Esophagus muscularis mucosa (tissue), 4 donors: ENCODE data around the gene MBD2. TPM values are rescaled to one million over a fixed set of nuclear protein-coding genes. Genes with fewer than 3 reads are reported as not detected.

Source experiments
- DNase-seq: peaks from one replicate; pipeline ENCODE4 v3.0.0-alpha.2; 2017; ENCODE audit errors: extremely low spot score
- H3K27ac ChIP-seq, 4 donors: fragments of 200-600 bp; sonication (generic); replicated peaks in 1 of 4; 1 replicate in 3 of 4; 2 replicates in 1 of 4; pipeline ENCODE4 v1.5.1; 2016 to 2019; ENCODE audit warnings: mild to moderate bottlenecking in 1 of 4
- H3K27me3 ChIP-seq, 4 donors: fragments of 200-600 bp; sonication (generic); one replicate each; pipeline versions ENCODE4 v1.5.1 to v1.6.0; 2016 to 2019
- H3K36me3 ChIP-seq, 4 donors: fragments of 200-600 bp; sonication (generic); one replicate each; pipeline ENCODE4 v1.5.1; 2016 to 2019
- H3K4me1 ChIP-seq, 4 donors: fragments of 200-600 bp; sonication (generic); one replicate each; pipeline ENCODE4 v1.5.1; 2016 to 2019
- H3K4me3 ChIP-seq, 4 donors: fragments of 200-600 bp; sonication (generic); 1 replicate in 2 of 4; 2 replicates in 2 of 4; pipeline ENCODE4 v1.5.1; 2016 to 2019; ENCODE audit warnings: mild to moderate bottlenecking in 4 of 4, moderate library complexity in 1 of 4
- H3K9me3 ChIP-seq, 4 donors: fragments of 200-600 bp; sonication (generic); 1 replicate in 3 of 4; 2 replicates in 1 of 4; pipeline ENCODE4 v1.5.1; 2016 to 2019
- EP300 ChIP-seq: sonication (generic); formaldehyde crosslinking; IDR thresholded peaks from one replicate; pipeline ENCODE4 v1.6.1; 2017; ENCODE audit warnings: antibody characterized with exemption
- POLR2A ChIP-seq: fragments of 450-650 bp; IDR thresholded peaks from one replicate; pipeline ENCODE4 v1.6.1; 2017; ENCODE audit warnings: antibody characterized with exemption, moderate library complexity, mild to moderate bottlenecking, low read depth
- POLR2AphosphoS5 ChIP-seq, 2 donors: sonication (generic); formaldehyde crosslinking; IDR thresholded peaks; one replicate each; pipeline ENCODE4 v1.6.1; 2017; ENCODE audit warnings: antibody characterized with exemption in 2 of 2
- WGBS: methylation state at CpG from one replicate; pipeline ENCODE4 v1.1.5; 2018; 5-methylcytosine and 5-hydroxymethylcytosine counted together
- intact Hi-C: fragments of 100-400 bp; cut with DNase I; formaldehyde crosslinking; loops from one replicate; pipeline ENCODE4 v1.15.1; 2023
- total RNA-seq, 4 donors: library from RNA; depleted of rRNA; stranded (reverse); fragments of >200 nt; gene quantifications; one replicate each; pipeline versions ENCODE4 v1.1.0 to v1.2.1, GENCODE V29; 2016
- TF ChIP-seq, protein P1 (sequence below), 3 experiments: fragments of 200-600 bp in 2 of 3; fragments of 450-650 bp in 1 of 3; sonication (generic) in 2 of 3; IDR thresholded peaks; one replicate each; pipeline ENCODE4 v1.5.1; 2017 to 2019; ENCODE audit warnings: antibody characterized with exemption in 3 of 3, mild to moderate bottlenecking in 2 of 3, moderate library complexity in 1 of 3

The MBD2 gene
- total RNA-seq, 4 donors from 2014 or later, result 30.7 to 43.9 (median 40.8) TPM

DNA sequence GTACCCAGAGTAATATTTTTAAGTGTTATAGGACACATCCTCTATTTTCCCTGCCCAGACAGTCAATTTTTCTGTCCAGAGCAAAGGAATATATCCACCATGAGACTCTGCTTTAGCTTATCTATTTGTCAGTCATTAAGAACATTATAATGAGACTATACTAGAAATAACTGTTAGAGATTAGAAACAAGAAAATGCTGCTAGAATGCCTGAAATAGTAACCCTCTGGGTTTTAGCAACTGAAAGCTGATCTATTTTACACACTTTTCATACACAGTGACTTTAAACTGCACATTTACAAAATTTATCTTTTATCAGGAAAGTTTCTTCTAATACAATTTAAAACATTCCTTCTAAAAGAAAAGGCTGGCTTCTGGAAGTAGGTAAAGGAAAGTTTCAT lies 39.6 kb downstream of the MBD2 start:
- no peak overlapping the region for H3K4me3 ChIP-seq
- no peak overlapping the region for H3K27ac ChIP-seq
- TF ChIP-seq EP300 (no peak), POLR2A (no peak), POLR2AphosphoS5 (IDR thresholded peaks at IDR 0.05) (no peak)
- TF ChIP-seq, protein P1, sequence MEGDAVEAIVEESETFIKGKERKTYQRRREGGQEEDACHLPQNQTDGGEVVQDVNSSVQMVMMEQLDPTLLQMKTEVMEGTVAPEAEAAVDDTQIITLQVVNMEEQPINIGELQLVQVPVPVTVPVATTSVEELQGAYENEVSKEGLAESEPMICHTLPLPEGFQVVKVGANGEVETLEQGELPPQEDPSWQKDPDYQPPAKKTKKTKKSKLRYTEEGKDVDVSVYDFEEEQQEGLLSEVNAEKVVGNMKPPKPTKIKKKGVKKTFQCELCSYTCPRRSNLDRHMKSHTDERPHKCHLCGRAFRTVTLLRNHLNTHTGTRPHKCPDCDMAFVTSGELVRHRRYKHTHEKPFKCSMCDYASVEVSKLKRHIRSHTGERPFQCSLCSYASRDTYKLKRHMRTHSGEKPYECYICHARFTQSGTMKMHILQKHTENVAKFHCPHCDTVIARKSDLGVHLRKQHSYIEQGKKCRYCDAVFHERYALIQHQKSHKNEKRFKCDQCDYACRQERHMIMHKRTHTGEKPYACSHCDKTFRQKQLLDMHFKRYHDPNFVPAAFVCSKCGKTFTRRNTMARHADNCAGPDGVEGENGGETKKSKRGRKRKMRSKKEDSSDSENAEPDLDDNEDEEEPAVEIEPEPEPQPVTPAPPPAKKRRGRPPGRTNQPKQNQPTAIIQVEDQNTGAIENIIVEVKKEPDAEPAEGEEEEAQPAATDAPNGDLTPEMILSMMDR (IDR thresholded peaks at IDR 0.05), result no peak
- H3K27me3 ChIP-seq, result no peaks in the 10 kb centered on the region
- H3K9me3 ChIP-seq, result no peaks in the 10 kb centered on the region
- peaks cover 15 to 38% (median 30%) of the 10 kb centered on the region in 4 donors for H3K36me3 ChIP-seq
- no peak for DNase-seq
- intact Hi-C loops, result no loop called here
- no peaks in the 10 kb centered on the region for H3K4me1 ChIP-seq

DNA sequence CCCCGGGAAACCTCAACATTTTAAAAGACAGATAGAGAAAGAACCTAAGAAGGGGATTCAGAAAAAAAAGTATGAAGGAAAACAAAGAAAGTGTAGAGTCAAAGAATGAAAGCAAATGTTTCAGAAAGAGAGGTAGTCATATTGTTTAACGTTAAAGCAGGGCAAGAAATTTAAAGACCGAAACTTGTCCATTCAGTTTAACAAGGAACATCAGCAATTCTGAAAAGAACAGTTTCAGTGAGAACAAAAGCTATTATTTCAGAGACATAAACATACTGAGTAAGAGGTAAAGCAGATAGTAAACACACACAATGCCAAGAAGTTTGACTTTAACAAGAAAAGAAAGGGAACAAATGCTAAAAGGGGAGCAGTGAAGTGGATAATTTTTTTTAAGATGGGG lies 41.1 kb downstream of the MBD2 start:
- DNase-seq, result no peak
- Histone ChIP-seq H3K27ac (no peak overlapping the region), H3K4me3 (no peak overlapping the region), H3K9me3 (no peaks in the 10 kb centered on the region), H3K4me1 (no peaks in the 10 kb centered on the region), H3K36me3 (peaks cover 15 to 37% (median 30%) of the 10 kb centered on the region in 4 donors), H3K27me3 (no peaks in the 10 kb centered on the region)
- WGBS, result 90% methylated on average over 3 of the region's 3 CpGs
- TF ChIP-seq POLR2A (no peak), POLR2AphosphoS5 (IDR thresholded peaks at IDR 0.05) (no peak), EP300 (no peak)
- TF ChIP-seq, protein P1 (IDR thresholded peaks at IDR 0.05), result no peak
- intact Hi-C loops, result no loop called here

DNA sequence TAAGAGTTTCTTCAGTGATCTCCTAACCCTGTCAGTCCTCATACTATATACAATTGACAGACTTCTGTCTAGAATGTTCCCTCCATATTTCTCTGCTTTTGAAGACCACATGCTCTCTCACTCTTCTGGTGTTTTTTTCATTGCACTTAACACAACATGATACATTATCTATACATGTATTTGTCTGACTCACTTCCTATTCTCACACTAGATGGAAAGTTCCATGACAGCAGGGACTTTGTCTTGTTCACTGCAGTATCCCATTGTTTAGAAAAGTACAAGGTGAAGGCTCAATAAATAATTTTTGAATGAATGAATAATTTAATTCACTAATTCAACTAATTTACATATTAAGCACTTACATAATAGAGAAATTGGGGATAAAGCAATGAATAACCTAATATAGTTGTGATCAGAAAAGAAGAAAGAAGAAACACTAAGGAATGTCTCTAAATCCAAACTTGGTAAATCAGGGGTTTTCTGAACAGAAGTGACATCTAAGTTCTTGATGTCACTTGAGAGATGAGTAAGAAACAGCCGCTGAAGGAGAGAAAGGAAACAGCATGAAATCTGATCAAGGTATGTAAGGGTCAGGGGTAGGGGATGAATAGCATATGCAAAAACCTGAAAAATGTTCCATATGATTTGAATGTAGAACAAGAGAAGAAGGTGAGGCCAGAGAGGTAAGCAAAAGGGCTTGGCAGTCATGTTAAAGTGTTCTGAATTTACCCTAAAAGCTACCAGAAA lies 42.4 kb downstream of the MBD2 start:
- H3K4me3 ChIP-seq, result no peak overlapping the region
- no peaks in the 10 kb centered on the region for H3K4me1 ChIP-seq
- intact Hi-C loops, result no loop called here
- no peak overlapping the region for H3K27ac ChIP-seq
- WGBS, result 92% methylated on average over 1 of the region's 1 CpG
- TF ChIP-seq POLR2A (no peak), POLR2AphosphoS5 (IDR thresholded peaks at IDR 0.05) (no peak), EP300 (no peak)
- TF ChIP-seq, protein P1 (IDR thresholded peaks at IDR 0.05), result no peak
- H3K36me3 ChIP-seq, result peaks cover 8 to 24% (median 17%) of the 10 kb centered on the region in 4 donors
- no peaks in the 10 kb centered on the region for H3K9me3 ChIP-seq
- no peaks in the 10 kb centered on the region for H3K27me3 ChIP-seq
- DNase-seq, result no peak

DNA sequence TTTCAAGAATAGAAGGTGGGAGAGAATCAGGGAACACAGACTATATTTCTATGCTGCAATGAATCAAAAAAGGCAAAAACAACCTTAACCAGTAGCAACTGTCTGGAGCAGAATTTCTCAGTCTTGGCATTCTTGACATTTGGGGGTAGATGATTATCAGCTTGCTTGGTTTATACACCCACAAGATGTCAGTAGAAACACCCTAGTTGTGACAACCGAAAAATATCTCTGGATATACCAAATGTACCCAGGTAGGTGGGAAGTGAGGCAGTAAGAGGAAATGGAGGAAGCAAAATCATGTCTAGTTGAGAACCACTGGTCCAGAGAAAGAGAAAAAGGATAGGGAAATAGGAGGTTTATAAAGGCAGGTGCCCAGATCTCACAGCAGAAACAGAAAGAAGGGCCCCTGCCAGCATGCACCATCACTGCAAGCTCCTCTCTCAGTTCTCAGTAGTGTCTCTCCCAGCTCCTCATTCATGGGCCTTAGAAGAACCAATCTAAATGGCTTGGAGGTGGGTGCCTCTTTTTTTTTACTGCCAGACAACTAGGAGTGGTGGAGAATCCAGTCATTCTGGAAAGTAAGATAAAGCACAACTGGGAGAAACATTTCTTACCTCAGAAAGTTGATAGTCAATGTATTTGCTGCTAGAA lies 50.4 kb downstream of the MBD2 start:
- Histone ChIP-seq H3K4me1 (peaks cover 0 to 67% (median 33%) of the 10 kb centered on the region in 4 donors), H3K4me3 (no peak overlapping the region), H3K9me3 (no peaks in the 10 kb centered on the region), H3K27ac (no peak overlapping the region), H3K27me3 (no peaks in the 10 kb centered on the region), H3K36me3 (peaks cover 0 to 10% (median 2%) of the 10 kb centered on the region in 4 donors)
- WGBS, result 80% methylated on average over 1 of the region's 1 CpG
- intact Hi-C loops, result no loop called here
- no peak for TF ChIP-seq POLR2A
- TF ChIP-seq POLR2AphosphoS5 (IDR thresholded peaks at IDR 0.05), result no peak
- no peak for TF ChIP-seq EP300
- TF ChIP-seq, protein P1 (IDR thresholded peaks at IDR 0.05), result no peak
- no peak for DNase-seq
